ENCODE data around the gene SCARF1.

The SCARF1 gene

DNA sequence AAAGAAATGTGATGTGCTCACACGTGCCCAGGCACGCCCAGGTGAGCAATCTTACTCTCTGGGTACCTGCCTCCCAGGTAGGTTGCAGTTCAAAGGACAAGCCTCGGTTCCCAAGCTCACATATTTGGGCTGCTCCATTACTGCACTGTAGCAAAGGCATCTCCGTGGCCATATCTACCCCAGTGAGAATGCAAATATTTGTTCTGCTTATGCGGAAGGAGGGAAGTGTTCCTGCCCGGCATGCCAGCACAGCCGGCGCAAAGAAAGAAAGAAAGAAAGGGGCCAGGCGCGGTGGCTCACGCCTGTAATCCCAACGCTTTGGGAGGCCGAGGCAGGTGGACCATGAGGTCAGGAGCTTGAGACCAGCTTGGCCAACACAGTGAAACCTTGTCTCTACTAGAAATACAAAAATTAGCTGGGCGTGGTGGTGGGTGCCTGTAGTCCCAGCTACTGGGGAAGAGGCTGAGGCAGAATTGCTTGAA is 47.6 kb downstream of the SCARF1 start:
- no peak for DNase-seq

DNA sequence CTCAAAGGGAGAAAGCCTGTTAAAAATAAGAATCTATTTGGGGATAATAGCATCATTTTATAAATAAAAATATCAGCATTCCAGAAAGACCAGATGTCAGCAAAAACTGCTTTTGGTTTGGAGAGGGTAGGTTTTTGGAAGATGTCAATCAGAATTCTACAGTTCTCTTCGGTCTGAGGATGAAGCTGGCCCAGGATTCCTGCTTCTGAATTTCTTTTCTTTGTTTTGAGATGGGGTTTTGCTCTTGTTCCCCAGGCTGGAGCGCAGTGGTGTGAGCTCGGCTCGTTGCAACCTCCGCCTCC is 52.0 kb downstream of the SCARF1 start:
- no peak for DNase-seq

DNA sequence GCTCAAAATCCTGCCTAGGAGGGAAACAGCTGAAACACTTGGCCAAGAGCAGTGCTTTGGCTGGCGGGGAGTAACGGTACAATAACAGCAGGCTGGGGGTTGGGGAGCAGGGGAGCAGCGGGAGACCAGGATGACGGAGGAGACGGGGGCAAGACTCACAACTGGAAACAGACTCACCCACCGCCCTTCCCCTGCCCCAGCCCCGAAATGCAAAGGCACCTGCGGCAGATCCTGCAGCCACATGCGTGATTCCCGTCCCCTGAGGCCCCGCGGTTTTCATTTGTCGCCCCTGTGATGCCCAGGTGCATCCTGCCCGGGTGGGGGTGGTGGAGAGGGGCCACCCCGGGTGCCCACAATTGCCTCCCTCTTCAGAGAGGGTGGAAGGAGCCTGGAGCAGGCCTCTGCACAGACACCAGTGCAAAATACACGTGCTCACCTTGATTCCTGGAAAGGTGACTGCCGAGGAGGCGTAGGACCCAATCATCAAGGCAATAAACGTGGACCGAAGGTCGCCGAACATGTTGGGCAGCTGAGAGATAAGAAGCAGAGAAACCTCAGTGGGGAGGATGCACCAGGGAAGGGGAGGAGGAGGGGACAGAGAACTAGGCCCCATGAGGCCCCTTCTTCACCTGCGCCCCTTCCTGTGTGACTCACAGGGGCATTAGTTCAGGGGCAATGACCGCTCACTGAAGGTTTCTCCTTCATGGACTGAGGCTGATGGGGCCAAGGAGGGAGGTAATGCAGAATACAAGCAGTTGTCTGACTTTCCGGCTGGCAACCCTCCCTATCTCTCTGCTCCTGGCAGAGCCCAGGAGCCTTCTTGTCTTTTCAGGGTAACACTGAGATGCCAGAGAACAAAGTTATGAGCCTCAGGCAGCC is 52.5 kb downstream of the SCARF1 start:
- DNase-seq = no peak

DNA sequence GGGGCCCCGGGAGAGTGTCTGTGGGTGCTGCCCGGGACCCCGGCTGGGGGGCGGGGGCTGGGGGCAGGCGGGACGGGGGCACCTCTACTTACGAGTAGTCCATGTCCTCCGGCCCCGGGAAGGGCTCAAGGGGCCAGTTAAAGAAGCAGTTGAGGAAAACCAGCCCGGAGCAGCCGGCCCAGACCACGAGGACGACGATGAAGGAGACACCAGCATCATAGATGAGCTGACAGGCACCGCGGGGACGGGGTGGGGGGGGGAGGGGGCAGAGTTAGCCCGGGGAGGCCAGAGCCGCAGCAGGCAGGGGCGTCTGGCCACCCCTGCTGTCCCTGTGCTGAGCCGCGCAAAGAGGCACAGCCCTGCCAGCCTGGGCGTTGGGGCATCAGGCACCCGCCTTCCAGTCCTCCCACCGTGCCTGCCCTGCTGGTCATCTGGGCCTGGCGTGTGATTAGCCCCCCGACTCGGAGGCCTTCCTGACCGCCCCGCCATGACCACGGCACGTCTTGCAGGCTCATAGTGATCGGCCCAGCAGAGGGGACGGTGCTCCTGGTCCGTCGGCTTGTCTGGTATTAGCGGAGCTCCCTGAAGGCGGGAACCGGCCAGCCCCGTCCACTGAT is 54.0 kb downstream of the SCARF1 start:
- DNase-seq = no peak

DNA sequence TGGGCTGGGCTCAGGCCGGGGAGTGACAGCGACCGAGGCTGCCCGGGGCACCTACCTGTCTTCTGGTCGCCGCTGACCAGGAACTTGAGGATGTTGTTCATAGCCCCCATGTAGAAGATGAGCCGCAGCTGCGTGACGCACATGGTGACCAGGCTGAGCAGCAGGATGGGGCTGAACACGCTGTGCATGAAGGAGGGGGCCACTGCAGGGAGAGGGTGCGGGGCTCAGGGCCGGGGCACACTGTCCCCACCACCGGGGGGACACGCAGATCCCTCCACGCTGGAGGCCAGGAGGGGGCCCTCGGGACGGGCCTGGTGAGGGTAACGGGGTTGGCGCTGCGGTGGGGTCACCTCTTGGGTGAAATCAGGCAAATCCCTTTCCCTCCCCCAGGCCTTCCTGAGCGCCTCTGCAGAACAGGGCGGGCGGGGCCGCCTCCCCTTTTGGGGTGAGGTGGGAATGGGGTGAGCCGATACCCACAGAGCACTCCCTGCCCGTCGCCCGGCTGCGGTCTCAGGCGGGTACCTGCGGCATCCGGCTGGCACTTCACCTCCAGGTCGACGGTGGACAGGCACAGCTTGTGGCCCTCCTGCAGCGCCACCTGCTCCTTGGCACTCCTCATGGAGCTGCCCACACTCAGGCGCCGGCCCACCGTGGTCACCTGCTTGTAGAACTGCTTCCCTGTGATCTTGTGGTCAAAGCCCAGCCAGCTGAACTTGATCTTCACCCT is 54.6 kb downstream of the SCARF1 start:
- no peak for DNase-seq

DNA sequence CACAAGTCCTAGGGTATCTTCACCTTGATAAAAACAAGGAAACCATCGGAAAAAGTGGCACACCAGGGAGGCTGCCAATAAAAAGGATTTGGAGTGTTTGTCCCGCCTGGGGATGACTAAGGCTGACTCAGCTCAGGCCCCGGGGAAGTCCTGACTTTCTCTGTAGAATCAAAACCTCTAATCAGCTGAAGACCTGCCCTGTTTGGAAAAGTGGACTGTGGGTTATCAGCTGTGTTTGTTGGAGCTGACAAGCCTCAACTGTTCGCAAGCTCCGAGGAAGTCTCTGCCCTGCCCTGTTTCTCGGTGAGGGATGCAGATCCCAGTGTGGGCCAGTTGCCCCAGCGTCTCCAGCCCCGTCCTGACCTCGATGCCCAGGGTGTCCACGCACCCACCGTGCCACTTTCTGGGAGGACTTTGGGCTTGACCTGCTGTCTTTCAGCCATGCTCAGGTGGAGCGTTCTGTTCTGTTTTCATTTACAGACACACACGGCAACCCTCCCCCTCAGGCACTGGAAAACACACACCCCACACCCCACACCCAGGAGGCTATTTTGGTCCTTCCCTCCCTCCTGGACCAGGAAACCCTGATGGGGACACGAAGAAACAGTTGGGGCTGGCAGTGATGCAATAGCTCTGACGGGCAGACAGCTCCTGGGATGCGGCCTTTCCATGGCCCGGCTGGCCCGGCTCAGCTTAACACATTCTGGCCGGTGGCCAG is 55.3 kb downstream of the SCARF1 start:
- no peak for DNase-seq

DNA sequence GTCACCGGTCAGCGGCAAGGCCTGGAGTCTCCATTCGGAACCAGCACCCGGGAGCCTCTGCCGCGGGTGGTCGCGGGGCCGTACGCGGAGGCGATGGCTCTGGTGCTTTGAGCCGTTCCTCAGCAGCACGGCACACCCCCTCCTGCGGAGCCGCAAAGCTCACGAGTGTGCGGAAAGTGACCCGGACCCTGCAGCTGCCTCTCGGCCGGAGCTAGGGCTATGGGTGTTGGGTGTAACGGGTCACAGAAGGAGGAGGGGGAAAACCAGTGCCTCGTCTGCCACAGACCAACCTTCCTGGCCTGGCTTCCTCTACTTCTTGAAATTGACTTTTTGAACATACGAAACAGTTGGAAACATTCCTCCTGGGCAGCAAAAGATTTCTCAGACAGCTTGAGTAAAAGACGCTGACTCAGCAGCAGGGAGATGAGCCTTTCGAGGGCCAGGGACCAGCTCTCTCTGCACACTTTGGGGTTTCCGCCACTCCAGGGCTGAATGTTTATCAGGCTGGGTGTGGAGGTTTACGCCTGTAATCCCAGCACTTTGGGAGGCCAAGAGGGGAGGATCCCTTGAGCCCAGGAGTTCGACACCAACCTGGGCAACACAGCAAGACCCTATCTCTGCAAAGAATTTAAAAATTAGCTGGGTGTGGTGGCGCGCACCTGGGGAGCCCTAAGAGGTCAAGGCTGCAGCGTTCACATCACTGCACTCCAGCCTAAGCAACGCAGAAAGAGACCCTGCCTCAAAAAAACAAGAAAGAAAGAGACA is 56.5 kb downstream of the SCARF1 start:
- no peak for DNase-seq

DNA sequence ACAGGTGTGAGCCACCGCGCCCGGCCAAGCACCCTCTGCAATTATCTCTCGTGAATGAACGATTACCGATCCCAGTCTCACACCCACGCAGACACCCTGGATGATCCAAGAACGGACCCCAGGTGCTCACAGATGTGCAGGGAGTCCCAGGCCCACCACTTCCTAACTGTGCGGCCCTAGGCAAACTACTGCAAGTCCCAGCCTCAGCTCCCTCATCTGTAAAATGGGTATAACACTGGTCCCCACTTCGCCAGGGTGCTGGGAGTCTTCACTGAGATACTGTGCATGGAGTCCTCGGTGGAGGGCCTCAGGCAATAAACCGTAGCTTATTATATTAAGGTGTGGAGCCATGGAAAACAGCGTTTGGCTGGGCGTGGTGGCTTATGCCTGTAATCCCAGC is 61.4 kb downstream of the SCARF1 start:
- no peak for DNase-seq
